ENCODE results near the gene DCP1B.

The DCP1B gene

DNA sequence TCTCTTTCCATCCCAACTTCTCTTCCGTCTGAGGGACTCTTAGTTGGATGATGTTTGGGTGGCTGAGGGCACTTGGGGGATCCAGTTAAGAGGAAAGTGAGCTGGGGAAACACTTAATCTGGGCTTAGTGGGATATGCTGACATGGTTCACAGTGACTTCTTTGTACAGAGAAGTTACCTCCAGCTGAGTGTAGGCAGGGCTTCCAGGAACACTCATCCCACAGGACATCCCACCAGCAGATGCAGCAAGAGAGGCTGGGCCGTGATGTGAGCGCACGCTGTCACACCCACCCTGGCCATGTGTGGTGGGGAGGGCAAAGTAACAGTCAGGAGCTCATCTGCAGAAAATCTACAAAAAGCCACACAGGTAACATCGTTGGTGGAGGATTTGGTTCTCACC is 85.0 kb downstream of the DCP1B start:
- peak; percentile 4 for DNase-seq (ENCODE audit: low spot score)

GRCh38 chr12:1918884-1919236 is 85.4 kb downstream of the DCP1B start:
- DNase-seq (ENCODE audit: low spot score) = no peak

DNA sequence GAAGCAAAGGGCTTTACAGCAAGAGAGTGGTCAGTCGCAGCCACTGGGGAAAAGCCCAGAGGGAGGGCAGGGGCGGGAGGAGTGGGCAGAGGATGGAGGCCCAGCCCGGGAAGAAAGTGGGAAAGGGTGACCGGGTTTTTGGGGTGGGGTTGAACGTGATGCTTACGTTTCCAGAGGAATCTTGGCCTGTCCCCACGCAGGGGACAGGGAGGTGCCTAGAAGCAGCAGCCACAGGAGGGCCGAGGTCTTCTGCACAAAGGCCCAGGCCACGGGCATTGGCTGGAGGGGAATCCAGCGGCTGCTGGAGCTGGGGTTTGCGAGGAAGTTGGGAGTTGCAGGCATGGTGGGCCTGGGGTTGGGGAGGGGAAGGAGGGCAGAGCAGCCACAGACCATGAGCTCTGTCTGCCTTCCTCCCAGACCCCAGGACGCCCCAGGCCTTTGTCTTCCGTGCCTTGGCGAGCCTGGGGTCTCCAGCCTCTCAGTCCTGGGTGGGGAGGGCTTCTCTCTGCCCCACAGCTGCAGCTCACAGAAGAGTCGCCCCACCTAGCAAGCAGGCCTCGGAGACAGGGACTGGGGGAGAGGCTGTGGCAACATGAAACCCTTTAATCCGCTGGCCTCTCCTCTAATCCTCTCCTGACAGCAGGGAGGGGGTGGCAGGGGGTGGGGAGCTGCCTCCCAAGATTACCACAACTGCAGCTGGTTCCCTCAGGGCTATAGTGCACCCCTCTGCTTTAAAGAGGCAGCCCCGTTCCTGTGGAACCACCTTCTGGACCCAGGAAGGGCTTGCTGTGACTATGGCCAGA is 86.0 kb downstream of the DCP1B start, which contains the start of gene CACNA2D4:
Gene CACNA2D4, minus strand, starts transcription at position 572 of the 803 bp plus-strand sequence. Its CDS starts 179 bp downstream, at position 393.
- DNase-seq (ENCODE audit: low spot score) = peak; percentile 9

- peak; percentile 7 for DNase-seq (ENCODE audit: low spot score)
Measured at GRCh38 chr12:1917172-1918070, 86.8 kb downstream of the DCP1B start.

GRCh38 chr12:1916371-1917171 is 87.7 kb downstream of the DCP1B start:
- peak; percentile 8 for DNase-seq (ENCODE audit: low spot score)

DNA sequence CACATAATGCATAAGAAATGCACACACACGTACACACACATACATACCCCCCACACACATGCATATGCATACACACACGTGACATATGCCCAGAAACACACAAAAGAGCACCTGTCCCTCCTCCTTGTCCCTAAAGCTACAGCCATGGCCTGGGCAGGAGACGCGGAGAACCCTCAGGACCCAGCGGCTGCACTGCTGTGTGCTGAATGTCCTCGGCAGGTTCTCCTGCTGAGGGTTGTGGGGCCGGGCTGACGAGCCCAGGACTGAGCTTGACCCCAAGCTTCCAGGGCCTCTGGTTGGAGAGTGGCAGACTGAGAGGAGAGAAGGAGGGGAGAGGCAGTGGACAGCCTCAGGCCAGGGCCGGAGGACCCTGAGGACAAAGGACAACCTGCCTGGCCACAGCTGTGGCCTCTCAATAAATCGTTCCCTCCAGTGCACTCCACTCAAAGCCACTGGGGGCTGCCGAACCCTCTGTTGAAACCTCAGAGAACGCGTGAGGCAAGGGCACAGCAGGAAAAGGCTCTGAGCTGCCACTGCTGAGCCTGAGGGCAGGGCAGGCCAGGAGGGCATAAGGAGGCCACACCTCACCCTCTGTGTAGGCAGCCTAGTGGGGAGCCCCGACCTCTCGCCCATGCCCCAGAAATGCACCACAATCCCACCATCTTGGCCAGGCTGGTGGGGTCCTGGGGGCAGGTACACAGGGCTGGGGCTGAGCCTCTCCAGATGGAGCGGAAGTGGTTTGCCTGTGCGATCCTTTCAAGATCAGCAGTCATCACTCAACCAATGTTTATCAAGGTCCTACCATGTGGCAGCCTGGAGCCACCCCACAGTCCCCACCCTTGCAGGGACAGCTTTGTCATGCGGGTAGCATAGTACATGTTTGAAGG is 88.9 kb downstream of the DCP1B start:
- peak; percentile 7 for DNase-seq (ENCODE audit: low spot score)

- peak; percentile 4 for DNase-seq (ENCODE audit: low spot score)
Measured at GRCh38 chr12:1914114-1914911, 89.9 kb downstream of the DCP1B start.

DNA sequence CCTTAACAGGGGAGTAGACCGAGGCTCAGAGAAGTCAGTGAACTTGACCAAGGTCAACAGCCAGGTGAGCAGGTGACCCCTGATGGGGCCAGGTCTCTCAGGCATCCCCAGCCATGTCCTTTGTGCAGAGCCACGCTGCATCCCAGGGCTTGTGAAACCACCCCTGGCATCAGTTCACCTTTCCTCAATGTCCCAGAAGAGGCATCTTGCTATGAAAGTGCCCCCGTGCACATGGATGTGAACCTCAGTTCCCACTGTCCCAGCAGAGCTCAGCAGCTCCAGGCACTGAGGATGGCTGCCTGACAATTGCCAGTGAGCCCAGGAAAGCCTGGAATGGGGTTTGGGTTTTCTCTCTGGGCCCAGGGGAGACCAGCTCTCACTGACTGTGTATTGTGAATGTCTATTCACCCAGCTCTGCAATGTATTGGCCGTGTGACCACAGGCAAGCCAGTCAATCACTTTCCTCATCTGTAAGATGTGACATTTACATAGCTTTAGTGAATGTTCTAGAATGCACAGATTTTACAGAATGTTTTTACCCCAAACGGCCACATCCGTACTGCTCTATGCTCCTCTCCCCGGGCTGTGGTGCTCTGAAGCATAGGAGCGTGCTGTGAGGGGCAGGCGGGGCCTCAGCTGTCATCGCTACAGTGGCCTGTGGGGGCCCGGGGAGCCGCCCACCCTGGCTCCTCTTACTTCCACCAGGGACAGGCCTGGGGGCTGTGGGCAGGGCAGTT is 90.7 kb downstream of the DCP1B start:
- DNase-seq (ENCODE audit: low spot score) = peak; percentile 7

- DNase-seq (ENCODE audit: low spot score) = peak; percentile 73
Measured at GRCh38 chr12:1912580-1913376, 91.5 kb downstream of the DCP1B start.

DNA sequence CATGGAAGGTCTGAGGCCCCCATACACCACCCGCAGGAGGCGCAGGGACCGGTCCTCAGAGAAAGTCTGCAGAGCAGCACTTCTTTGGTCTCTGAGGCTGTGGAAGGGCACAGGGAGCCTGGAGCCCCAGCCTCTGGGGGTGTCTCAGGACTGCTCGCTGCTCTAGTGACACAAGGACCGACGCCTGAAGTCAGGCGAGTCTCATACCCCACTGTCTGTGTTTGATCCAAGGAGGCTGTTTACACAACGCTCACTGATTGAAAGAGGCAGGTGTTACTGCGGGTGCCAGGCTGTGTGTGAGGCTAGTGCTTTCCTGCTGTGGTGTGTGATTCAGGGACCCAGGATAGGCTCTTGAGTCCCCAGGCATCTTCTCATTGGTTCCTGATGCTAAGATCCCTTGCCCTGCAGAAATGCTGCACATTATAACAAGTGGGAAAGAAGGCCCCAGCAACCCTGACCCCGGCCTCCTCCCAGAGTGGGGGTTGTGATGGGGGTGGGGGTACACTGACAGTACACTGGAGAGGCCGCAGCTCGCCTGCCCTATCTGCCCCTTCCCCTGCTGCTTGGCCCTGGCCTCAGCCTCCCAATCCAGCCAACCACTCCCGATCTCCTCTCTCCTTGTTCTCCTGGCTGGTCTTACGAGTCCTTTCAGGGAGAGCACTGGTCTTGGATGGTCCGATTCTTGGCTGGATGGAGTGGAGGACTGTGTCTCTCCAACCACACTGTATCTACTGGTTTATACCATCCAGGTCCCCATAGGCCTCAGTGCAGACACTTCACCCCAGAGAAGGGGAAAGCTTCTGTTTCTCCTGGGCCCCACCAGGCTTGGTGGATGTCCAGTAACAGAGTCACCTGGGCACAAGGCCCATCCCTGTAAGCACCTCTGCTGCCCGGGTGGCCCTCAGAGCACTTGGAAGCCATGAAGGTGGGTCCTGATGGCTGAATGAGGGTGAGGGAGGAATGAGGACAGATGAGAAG is 92.4 kb downstream of the DCP1B start:
- peak; percentile 11 for DNase-seq (ENCODE audit: low spot score)

DNA sequence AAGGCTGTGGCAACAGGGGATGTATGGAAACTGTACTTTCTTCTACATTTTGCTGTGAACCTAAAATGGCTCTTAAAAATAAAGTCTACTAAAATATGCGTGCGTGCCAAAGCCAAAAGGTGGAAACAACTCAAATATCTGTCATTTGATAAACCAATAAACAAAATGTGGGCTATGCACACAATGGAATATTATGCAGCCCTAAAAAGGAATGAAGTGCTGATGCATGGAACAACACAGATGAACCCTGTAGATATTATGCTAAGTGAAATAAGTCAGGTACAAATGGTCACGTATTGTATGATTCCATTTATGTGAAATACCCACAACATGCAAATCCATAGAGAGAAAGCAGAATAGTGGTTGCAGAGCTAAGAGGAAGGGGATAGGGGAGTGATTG is 93.8 kb downstream of the DCP1B start:
- no peak for DNase-seq (ENCODE audit: low spot score)

GRCh38 chr12:1908758-1909157 is 95.5 kb downstream of the DCP1B start:
- peak; percentile 7 for DNase-seq (ENCODE audit: low spot score)

DNA sequence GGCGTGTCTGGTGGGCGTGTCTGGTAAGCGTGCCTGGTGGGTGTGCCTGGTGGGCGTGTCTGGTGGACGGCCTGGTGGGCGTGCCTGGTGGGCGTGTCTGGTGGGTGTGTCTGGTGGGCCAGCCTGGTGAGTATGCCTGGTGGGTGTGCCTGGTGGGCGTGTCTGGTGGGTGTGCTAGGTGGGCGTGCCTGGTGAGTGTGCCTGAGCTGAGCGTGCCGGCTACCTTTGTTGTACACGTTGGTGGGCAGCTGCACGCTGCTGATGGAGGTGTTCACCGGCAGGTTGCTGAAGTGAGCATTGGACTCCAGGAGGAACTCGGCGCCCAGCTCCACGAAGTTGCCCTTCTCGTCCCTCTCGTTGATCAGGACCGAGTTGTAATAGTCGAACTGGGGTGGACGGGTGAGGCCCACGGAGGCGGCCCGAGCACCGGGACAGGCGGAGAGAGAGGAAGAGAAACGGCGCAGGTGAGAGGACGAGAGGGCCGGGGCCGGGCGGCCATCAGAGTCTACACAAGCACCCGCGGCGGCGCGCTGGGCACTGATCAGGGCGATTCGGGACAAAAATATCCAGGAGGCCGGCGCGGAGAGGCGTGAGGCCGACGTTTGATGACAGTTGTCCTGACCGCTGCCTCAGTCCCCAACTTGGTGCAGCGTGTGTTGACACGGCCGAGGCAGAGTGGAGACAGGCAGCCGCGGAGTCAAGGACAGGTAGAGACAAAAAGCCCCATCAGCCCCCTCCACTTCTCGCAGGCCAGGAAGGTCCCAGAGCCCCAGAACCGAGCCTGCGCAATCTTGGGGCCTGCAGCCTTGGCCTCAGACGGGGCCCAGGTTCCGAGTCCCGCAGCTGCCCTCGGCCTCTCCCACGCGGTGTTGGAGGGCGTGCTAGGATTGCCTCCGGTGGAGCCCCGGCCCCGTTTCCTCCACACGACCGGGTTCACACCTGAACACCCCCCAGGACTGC is 96.3 kb downstream of the DCP1B start:
- DNase-seq (ENCODE audit: low spot score) = peak; percentile 25

DNA sequence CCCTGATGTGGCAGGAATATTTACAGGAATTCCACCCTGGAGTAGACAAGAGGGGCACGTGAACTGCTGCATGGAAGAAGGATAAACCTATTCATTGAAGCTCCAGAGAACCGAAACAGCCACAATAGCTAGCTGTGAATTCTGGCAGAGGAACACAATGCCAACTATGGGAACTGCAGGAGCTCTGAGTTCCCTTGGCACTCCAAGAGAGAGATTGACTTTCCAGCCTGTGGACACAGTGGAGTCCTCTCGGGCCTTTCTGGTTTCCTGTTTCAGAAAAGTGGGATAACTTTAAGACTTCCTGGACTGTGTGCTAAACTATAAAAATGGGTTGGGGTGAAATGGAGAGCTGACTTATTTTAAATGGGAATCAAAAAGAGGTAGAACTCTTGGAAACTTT is 97.7 kb downstream of the DCP1B start:
- no peak for DNase-seq (ENCODE audit: low spot score)

DNA sequence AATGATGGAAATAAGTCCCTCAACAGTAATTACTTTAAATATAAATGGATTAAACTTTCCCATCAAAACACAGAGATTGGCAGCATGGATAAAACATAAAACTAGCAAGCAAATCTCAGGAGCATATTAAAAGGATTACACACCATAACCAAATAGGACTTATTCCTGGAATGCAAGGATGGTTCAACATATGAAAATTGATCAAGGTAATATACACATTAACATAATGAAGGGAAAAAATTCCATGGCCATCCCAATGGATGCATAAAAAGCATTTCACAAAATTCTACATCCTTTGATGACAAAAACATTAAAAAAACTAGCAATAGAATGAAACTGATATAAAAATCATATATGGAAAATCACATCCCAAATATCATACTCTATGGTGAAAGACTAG is 99.4 kb downstream of the DCP1B start:
- no peak for DNase-seq (ENCODE audit: low spot score)

GRCh38 chr12:1896964-1897363 is 107.3 kb downstream of the DCP1B start:
- DNase-seq (ENCODE audit: low spot score) = no peak

Data from AG20443 (cell line).